H1 (cell line): ENCODE measurements around the gene MRPS10. TPM values are rescaled to one million over a fixed set of nuclear protein-coding genes. Genes with fewer than 3 reads are reported as not detected.

Source experiments
- CTCF ChIA-PET: fragments of 300-600 bp; sonication (Branson Sonifier 250); formaldehyde crosslinking; loops from one replicate; lab custom pipeline; 2021; ENCODE audit not compliant: partially characterized antibody; lab: Charles Lee
- POLR2A ChIA-PET: fragments of 300-600 bp; sonication (Branson Sonifier 250); formaldehyde crosslinking; loops from one replicate; lab custom pipeline; 2021; ENCODE audit warnings: inconsistent platforms; ENCODE audit not compliant: partially characterized antibody; lab: Charles Lee
- DNase-seq, 2 experiments: peaks; one replicate each; pipeline versions ENCODE4 v3.0.0 to v3.0.0-alpha.2; 2010 to 2022; ENCODE audit warnings: low spot score in 2 of 2, low read depth in 1 of 2, mixed read lengths in 1 of 2
- FAIRE-seq: peaks from 2 replicates; lab custom pipeline; 2011; peaks lifted over from hg19 to GRCh38; lab: Jason Lieb, UNC
- H2AFZ ChIP-seq: 2 replicates; pipeline ENCODE4 v1.8.1; 2012; ENCODE audit warnings: low read length, inconsistent platforms
- H2AK5ac ChIP-seq: 2 replicates; pipeline ENCODE4 v1.6.1; 2013; ENCODE audit warnings: low read depth, low read length
- H2BK120ac ChIP-seq: replicated peaks from 2 replicates; pipeline ENCODE3; 2013; ENCODE audit warnings: low read depth, low read length, inconsistent platforms
- H2BK12ac ChIP-seq: 2 replicates; pipeline ENCODE4 v1.6.1; 2013; ENCODE audit warnings: low read depth, low read length
- H2BK15ac ChIP-seq: 2 replicates; pipeline ENCODE4 v1.6.1; 2013; ENCODE audit warnings: low read length
- H2BK20ac ChIP-seq: 2 replicates; pipeline ENCODE4 v1.6.1; 2013; ENCODE audit warnings: low read length
- H2BK5ac ChIP-seq: 2 replicates; pipeline ENCODE4 v1.6.1; 2013; ENCODE audit warnings: low read depth, low read length
- H3K14ac ChIP-seq: 2 replicates; pipeline ENCODE4 v1.6.1; 2013; ENCODE audit warnings: inconsistent platforms; ENCODE audit not compliant: insufficient read length
- H3K18ac ChIP-seq: 2 replicates; pipeline ENCODE4 v1.6.1; 2013; ENCODE audit warnings: low read length; ENCODE audit errors: extremely low read depth
- H3K23ac ChIP-seq: 2 replicates; pipeline ENCODE4 v1.6.1; 2013; ENCODE audit warnings: inconsistent platforms; ENCODE audit not compliant: insufficient read length
- H3K23me2 ChIP-seq: 2 replicates; pipeline ENCODE4 v1.6.1; 2013; ENCODE audit warnings: low read depth, low read length
- H3K27ac ChIP-seq: 2 replicates; pipeline ENCODE4 v1.6.1; 2011; ENCODE audit warnings: low read depth, low read length, inconsistent platforms
- H3K27me3 ChIP-seq, 4 experiments: replicated peaks in 1 of 4; 1 replicate in 1 of 4; 2 replicates in 3 of 4; pipeline versions ENCODE4 v1.6.1 to v1.8.1; 2011 to 2013; ENCODE audit warnings: low read length in 3 of 4, mild to moderate bottlenecking in 3 of 4, inconsistent platforms in 2 of 4, mixed read lengths in 2 of 4, moderate library complexity in 1 of 4; ENCODE audit not compliant: control insufficient read depth in 3 of 4, insufficient read depth in 3 of 4; ENCODE audit errors: extremely low read depth in 1 of 4
- H3K36me3 ChIP-seq, 4 experiments: 2 replicates each; pipeline versions ENCODE4 v1.6.1 to v1.8.1; 2011 to 2013; ENCODE audit warnings: mild to moderate bottlenecking in 4 of 4, low read length in 3 of 4, moderate library complexity in 2 of 4, control low read depth in 1 of 4, inconsistent platforms in 1 of 4; ENCODE audit not compliant: insufficient read depth in 4 of 4, control insufficient read depth in 2 of 4
- H3K4ac ChIP-seq: replicated peaks from 2 replicates; pipeline ENCODE3; 2013; ENCODE audit warnings: low read length, low read depth, mixed read lengths, inconsistent platforms; ENCODE audit not compliant: insufficient read length
- H3K4me1 ChIP-seq, 4 experiments: replicated peaks in 1 of 4; 1 replicate in 1 of 4; 2 replicates in 3 of 4; pipeline versions ENCODE4 v1.6.1 to v1.8.1; 2011 to 2013; ENCODE audit warnings: low read length in 3 of 4, inconsistent platforms in 2 of 4, mixed read lengths in 1 of 4; ENCODE audit not compliant: insufficient read depth in 4 of 4, control insufficient read depth in 3 of 4
- H3K4me2 ChIP-seq, 2 experiments: 2 replicates each; pipeline versions ENCODE4 v1.6.1 to v1.8.1; 2011 to 2013; ENCODE audit warnings: low read depth in 2 of 2, low read length in 2 of 2, control low read depth in 1 of 2, inconsistent platforms in 1 of 2, mild to moderate bottlenecking in 1 of 2; ENCODE audit not compliant: insufficient read depth in 1 of 2
- H3K4me3 ChIP-seq, 4 experiments: fragments of 200-600, 300-600 bp in 1 of 4; sonication (generic), shearing (Covaris generic), sonication (Bioruptor Twin) in 1 of 4; 2 replicates each; pipeline versions ENCODE4 v1.5.1 to v1.8.1; 2011 to 2016; ENCODE audit warnings: low read length in 4 of 4, low read depth in 3 of 4, control low read depth in 2 of 4, inconsistent platforms in 2 of 4, mild to moderate bottlenecking in 2 of 4, mixed read lengths in 1 of 4, moderate library complexity in 1 of 4; ENCODE audit not compliant: insufficient read depth in 2 of 4; ENCODE audit errors: extremely low read depth in 1 of 4
- H3K56ac ChIP-seq: replicated peaks from 2 replicates; pipeline ENCODE3; 2013; ENCODE audit warnings: low read depth, mild to moderate bottlenecking, mixed read lengths, low read length, inconsistent platforms; ENCODE audit not compliant: insufficient read length
- H3K79me1 ChIP-seq: 2 replicates; pipeline ENCODE4 v1.6.1; 2013; ENCODE audit warnings: low read depth, low read length, control low read depth
- H3K79me2 ChIP-seq, 2 experiments: 2 replicates each; pipeline versions ENCODE4 v1.6.1 to v1.8.1; 2012 to 2013; ENCODE audit warnings: low read length in 2 of 2, mild to moderate bottlenecking in 2 of 2, inconsistent platforms in 1 of 2; ENCODE audit not compliant: insufficient read depth in 2 of 2, control insufficient read depth in 1 of 2
- H3K9ac ChIP-seq, 4 experiments: replicated peaks in 1 of 4; 1 replicate in 1 of 4; 2 replicates in 3 of 4; pipeline versions ENCODE4 v1.6.1 to v1.8.1; 2011 to 2013; ENCODE audit warnings: low read depth in 3 of 4, low read length in 3 of 4, control low read depth in 2 of 4, mild to moderate bottlenecking in 2 of 4, moderate library complexity in 2 of 4, inconsistent platforms in 1 of 4; ENCODE audit errors: extremely low read depth in 1 of 4
- H3K9me3 ChIP-seq, 2 experiments: 2 replicates each; pipeline versions ENCODE4 v1.6.1 to v1.8.1; 2012 to 2013; ENCODE audit warnings: mild to moderate bottlenecking in 2 of 2, moderate library complexity in 2 of 2, control low read depth in 1 of 2, inconsistent platforms in 1 of 2, low read depth in 1 of 2, low read length in 1 of 2, mixed read lengths in 1 of 2; ENCODE audit not compliant: insufficient read depth in 2 of 2
- H4K20me1 ChIP-seq, 2 experiments: replicated peaks in 1 of 2; 2 replicates each; pipeline versions ENCODE3 to v1.8.1; 2011 to 2013; ENCODE audit warnings: inconsistent platforms in 2 of 2, low read length in 2 of 2, mild to moderate bottlenecking in 1 of 2; ENCODE audit not compliant: insufficient read depth in 2 of 2, control insufficient read depth in 1 of 2
- H4K5ac ChIP-seq: 2 replicates; pipeline ENCODE4 v1.6.1; 2013; ENCODE audit warnings: low read length, low read depth, mixed read lengths, inconsistent platforms; ENCODE audit not compliant: insufficient read length
- H4K8ac ChIP-seq: 2 replicates; pipeline ENCODE4 v1.8.0; 2013; ENCODE audit warnings: mild to moderate bottlenecking, moderate library complexity, low read length, inconsistent platforms; ENCODE audit not compliant: insufficient read depth; ENCODE audit errors: extremely low read depth
- H4K91ac ChIP-seq: replicated peaks from 2 replicates; pipeline ENCODE3; 2013; ENCODE audit warnings: low read length, mixed read lengths, inconsistent platforms; ENCODE audit not compliant: insufficient read length
- FOSL1 ChIP-seq: IDR thresholded peaks from 2 replicates; pipeline ENCODE4 v1.6.1; 2011; ENCODE audit warnings: mild to moderate bottlenecking, low read depth, low read length, moderate library complexity; ENCODE audit not compliant: insufficient read depth
- JUN ChIP-seq: IDR thresholded peaks from 2 replicates; pipeline ENCODE4 v1.6.1; 2011; ENCODE audit warnings: low read depth, mild to moderate bottlenecking, improper control_type of control experiment, low read length
- RAD21 ChIP-seq, 2 experiments: IDR thresholded peaks in 1 of 2; conservative IDR thresholded peaks in 1 of 2; 2 replicates each; pipeline ENCODE4 v1.6.1; 2011; ENCODE audit warnings: low read depth in 2 of 2, low read length in 2 of 2, improper control_type of control experiment in 1 of 2, inconsistent platforms in 1 of 2, mild to moderate bottlenecking in 1 of 2, moderate library complexity in 1 of 2
- RNF2 ChIP-seq: fragments of 200-900, 300-1000 bp; sonication (generic); IDR thresholded peaks from 2 replicates; pipeline ENCODE4 v1.7.1; 2016; ENCODE audit warnings: borderline replicate concordance, low read depth, mild to moderate bottlenecking, antibody characterized with exemption, low read length; ENCODE audit not compliant: poor library complexity, severe bottlenecking; ENCODE audit errors: missing control alignments
- SAP30 ChIP-seq: fragments of 300-600 bp; sonication (generic); IDR thresholded peaks from 2 replicates; pipeline ENCODE4 v1.7.1; 2012; ENCODE audit warnings: low read length, moderate library complexity, mild to moderate bottlenecking, inconsistent platforms; ENCODE audit not compliant: insufficient read depth, insufficient replicate concordance
- TCF12 ChIP-seq: IDR thresholded peaks from 2 replicates; pipeline ENCODE4 v1.6.1; 2011; ENCODE audit warnings: low read depth, mild to moderate bottlenecking, low read length
- ZNF274 ChIP-seq: IDR thresholded peaks from 2 replicates; pipeline ENCODE4 v1.7.0; 2012; ENCODE audit warnings: low read length, borderline replicate concordance; ENCODE audit errors: extremely low read depth
- WGBS, 2 experiments: shearing (Covaris generic) in 1 of 2; methylation state at CpG; one replicate each; pipeline versions ENCODE4 v1.1.6 to v1.1.7; 2013 to 2015; ENCODE audit warnings: low lambda C conversion rate in 2 of 2, mixed read lengths in 2 of 2, inconsistent platforms in 1 of 2, low coverage in 1 of 2, missing lambda C conversion rate in 1 of 2; ENCODE audit not compliant: insufficient replicate concordance in 2 of 2, insufficient coverage in 1 of 2, insufficient read length in 1 of 2; ENCODE audit errors: extremely low coverage in 1 of 2, missing lambda C conversion rate in 1 of 2; 5-methylcytosine and 5-hydroxymethylcytosine counted together
- polyA plus RNA-seq, 7 experiments: library from polyadenylated mRNA; depleted of rRNA in 3 of 7; stranded (reverse) in 5 of 7; unstranded in 2 of 7; fragments of >200 nt in 5 of 7; fragments of 200-250 nt in 2 of 7; gene quantifications; 1 replicate in 5 of 7; 2 replicates in 1 of 7; 4 replicates in 1 of 7; pipeline versions ENCODE4 v1.2.1 to v1.2.3, GENCODE V29; 2011 to 2013; ENCODE audit warnings: missing spikeins in 2 of 7, mixed read lengths in 2 of 7
- total RNA-seq: library from RNA; stranded (reverse); fragmentation: NEBNext Ultra II Directional; extraction: Animal tissue kit (Norgen Biotek cat#: 25700); gene quantifications from 2 replicates; pipeline ENCODE4 v1.2.1, GENCODE V29; 2021
- TF ChIP-seq, protein P1 (sequence below): IDR thresholded peaks from 2 replicates; pipeline ENCODE4 v1.6.1; 2012; ENCODE audit warnings: inconsistent platforms

The MRPS10 gene
- total and polyA plus RNA-seq, 2 of the 8 experiments (the other 6 are each of a cell fraction or from before 2014, with no cell fraction given): 20.5 to 33.6 TPM

DNA sequence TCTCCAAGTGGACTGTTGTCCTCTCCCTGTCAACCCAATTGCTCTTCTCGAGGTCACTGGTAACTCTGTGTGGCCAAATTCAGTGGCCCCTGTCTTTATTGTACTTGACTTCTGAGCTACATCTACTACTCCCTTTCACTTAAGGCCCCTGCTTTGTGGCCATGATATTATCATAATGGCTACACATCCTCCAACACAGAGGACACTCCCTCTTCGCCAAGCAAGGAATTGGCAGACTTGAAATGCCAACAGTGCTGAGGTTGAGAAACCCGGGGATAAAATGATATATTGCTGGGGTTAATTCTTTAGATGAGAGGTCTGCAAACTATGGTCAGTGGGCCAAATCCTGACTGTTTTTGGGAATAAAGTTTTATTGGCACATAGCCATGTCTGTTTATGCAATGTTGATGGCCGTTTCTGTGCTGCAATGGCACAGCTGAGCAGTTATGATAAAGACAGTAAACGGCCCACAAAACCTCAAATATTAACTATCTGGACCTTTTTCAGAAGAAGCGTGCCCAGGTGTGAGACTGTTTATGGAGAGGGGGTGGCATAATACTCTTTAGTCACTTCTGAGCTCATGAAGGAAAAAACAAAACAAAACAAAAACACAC is 12.0 kb upstream of the MRPS10 start:
- no peak overlapping the region for H3K56ac ChIP-seq
- no peak overlapping the region for H3K4ac ChIP-seq
- no peak overlapping the region for H4K8ac ChIP-seq
- no peaks in the 10 kb centered on the region for H3K23me2 ChIP-seq
- 94% methylated on average over 6 of the region's 6 CpGs; no CpG with 5 or more reads in 1 of the 2 experiments for WGBS, 2 experiments
- H2AFZ ChIP-seq: no peak overlapping the region
- no peak overlapping the region for H4K5ac ChIP-seq
- ChIA-PET CTCF (interaction anchor here (0.5 to 5.2 kb wide), 15 partner anchors 10 to 377 kb away, joined by 3 to 52 read pairs (median 4); partner anchors contain the start of genes GUCA1B and MRPS10), POLR2A (interaction anchor here (0.9 to 1.5 kb wide), 3 partner anchors 9 to 92 kb away, joined by 3 to 4 read pairs (median 3); no protein-coding TSS in a partner anchor)
- no peak overlapping the region for H3K27ac ChIP-seq
- no peak overlapping the region for H2BK12ac ChIP-seq
- H4K20me1 ChIP-seq: no peaks in the 10 kb centered on the region
- no peak overlapping the region for H2BK20ac ChIP-seq
- no peak overlapping the region for H3K18ac ChIP-seq
- no peak overlapping the region for H4K91ac ChIP-seq
- no peak overlapping the region for H3K23ac ChIP-seq
- H2AK5ac ChIP-seq: no peak overlapping the region
- no peaks in the 10 kb centered on the region for H3K4me1 ChIP-seq
- H2BK5ac ChIP-seq: no peak overlapping the region
- no peaks in the 10 kb centered on the region for H3K27me3 ChIP-seq
- H3K14ac ChIP-seq: no peak overlapping the region
- H3K79me2 ChIP-seq: no peaks in the 10 kb centered on the region
- no peak overlapping the region for H2BK120ac ChIP-seq
- no peaks in the 10 kb centered on the region for H3K9me3 ChIP-seq
- H3K4me3 ChIP-seq: no peak overlapping the region
- TF ChIP-seq SAP30 (no peak), ZNF274 (no peak), RNF2 (no peak), TCF12 (no peak), FOSL1 (no peak), RAD21 (IDR thresholded peaks at IDR 0.05 in 1 of 2, conservative IDR thresholded peaks at IDR 0.05 in 1 of 2; ENCODE audit: low read depth in 2 of 2, low read length in 2 of 2) (no peak), JUN (no peak)
- TF ChIP-seq, protein P1, sequence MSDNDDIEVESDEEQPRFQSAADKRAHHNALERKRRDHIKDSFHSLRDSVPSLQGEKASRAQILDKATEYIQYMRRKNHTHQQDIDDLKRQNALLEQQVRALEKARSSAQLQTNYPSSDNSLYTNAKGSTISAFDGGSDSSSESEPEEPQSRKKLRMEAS: no peak
- peaks cover 0 to 33% (median 15%) of the 10 kb centered on the region in 4 experiments; a peak in 6 of 8 replicates for H3K36me3 ChIP-seq
- no peaks in the 10 kb centered on the region for H3K79me1 ChIP-seq
- no peak overlapping the region for H2BK15ac ChIP-seq
- H3K9ac ChIP-seq: no peak overlapping the region
- DNase-seq (no peak), FAIRE-seq (no peak)
- H3K4me2 ChIP-seq: no peak overlapping the region
